Right lobe of liver (tissue), 4 donors: ENCODE data around the gene STX5.
A peak's percentile ranks its signal among the peaks of the same experiment; 100 is the strongest.

ENCODE experiments used
- CTCF ChIP-seq, 4 donors: fragments of 200-600 bp in 3 of 4; fragments of 450-650 bp in 1 of 4; IDR thresholded peaks; one replicate each; pipeline versions ENCODE4 v1.5.1 to v1.8.0; 2016 to 2022; ENCODE audit warnings: antibody characterized with exemption in 4 of 4, mild to moderate bottlenecking in 2 of 4
- POLR2A ChIP-seq: fragments of 450-650 bp; IDR thresholded peaks from one replicate; pipeline ENCODE4 v1.6.1; 2017; ENCODE audit warnings: antibody characterized with exemption, mild to moderate bottlenecking
- donor health status: DM: no; HTN: no; CAD: no.
- donor health status: DM: no; HTN: no; CAD: no.
- donor health status: DM: no; HTN: yes; CAD: no.

DNA sequence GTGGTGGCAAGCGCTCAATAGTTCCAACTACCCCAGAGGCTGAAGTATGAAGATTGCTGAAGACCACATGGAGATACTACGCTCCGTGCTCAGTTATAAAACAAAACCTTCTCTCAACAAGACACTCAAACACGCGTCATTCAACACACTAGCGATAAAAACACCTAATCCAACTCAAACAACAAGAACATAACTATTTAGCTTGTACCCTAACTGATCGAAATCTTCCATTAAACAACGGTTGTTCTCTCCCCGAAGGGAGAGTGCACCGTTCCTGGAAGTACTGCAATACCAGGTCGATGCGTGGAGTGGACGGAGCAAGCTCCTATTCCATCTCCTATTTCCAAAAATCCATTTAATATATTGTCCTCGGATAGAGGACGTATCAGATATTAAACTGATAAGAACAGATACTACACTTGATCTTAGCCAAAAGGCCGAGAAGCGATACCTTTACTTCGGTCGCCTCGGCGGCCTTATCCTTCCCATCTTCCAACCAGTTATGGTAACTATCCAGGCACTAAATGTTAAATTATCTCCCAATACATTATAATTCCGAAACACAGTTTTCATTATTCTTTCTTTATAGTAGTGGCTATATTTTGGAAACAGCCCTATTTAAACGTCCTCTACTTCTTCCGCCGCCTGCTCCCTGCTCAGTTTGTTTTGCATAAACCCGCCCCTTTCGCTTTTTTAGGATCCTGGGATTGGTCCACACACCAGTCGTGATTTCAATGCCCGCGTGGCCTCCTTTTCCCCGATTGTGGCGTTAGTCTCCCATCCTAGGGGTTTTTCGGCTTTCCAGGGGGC, 9.7 kb upstream of the STX5 start:
- TF ChIP-seq POLR2A (peak; percentile 100), CTCF (IDR thresholded peaks at IDR 0.05) (no peak)
